ENCODE measurements around the gene AURKB. TPM values are rescaled to one million over a fixed set of nuclear protein-coding genes. Genes with fewer than 3 reads are reported as not detected.

AURKB gene
- total and polyA plus RNA-seq, 4 donors: 2.1 to 5.7 (median 3.7) TPM

- Histone ChIP-seq H3K9ac (ENCODE audit: insufficient read depth in 1 of 2, low read length in 2 of 2) (peak overlapping the region in 1 of 2 donors; percentile 94), H3K27ac (ENCODE audit: low read depth in 1 of 2, low read length in 1 of 2) (peak overlapping the region; percentile 69 to 96), H3K4me3 (no peak overlapping the region), H3K27me3 (ENCODE audit: control insufficient read depth in 3 of 3, insufficient read depth in 3 of 3, low read length in 2 of 3) (no peaks in the 10 kb centered on the region), H3K9me3 (ENCODE audit: control insufficient read depth in 4 of 4, insufficient read depth in 3 of 4, low read length in 3 of 4) (no peaks in the 10 kb centered on the region), H3K36me3 (ENCODE audit: control insufficient read depth in 4 of 4, insufficient read depth in 4 of 4, low read length in 4 of 4) (no peaks in the 10 kb centered on the region), H3K4me1 (ENCODE audit: control insufficient read depth in 5 of 5, insufficient read depth in 5 of 5, low read length in 5 of 5) (peaks cover 9 to 33% (median 15%) of the 10 kb centered on the region in 5 donors)
- DNase-seq (peak; percentile 97 to 99 (median 99)), ATAC-seq (ENCODE audit: insufficient read depth, low FRiP score) (peak; percentile 49)
- WGBS, 2 donors: 0 to 1% methylated on average over 25 of the region's 25 CpGs
- no peak for TF ChIP-seq CTCF (IDR thresholded peaks at IDR 0.05; ENCODE audit: control extremely low read depth, extremely low read depth)
These were observed 22.7 kb downstream of the AURKB start for GRCh38 chr17:8187517-8188262.

GRCh38 chr17:8186787-8187516 is 23.4 kb downstream of the AURKB start:
- Histone ChIP-seq H3K9me3 (ENCODE audit: control insufficient read depth in 4 of 4, insufficient read depth in 3 of 4, low read length in 3 of 4) (no peaks in the 10 kb centered on the region), H3K36me3 (ENCODE audit: control insufficient read depth in 4 of 4, insufficient read depth in 4 of 4, low read length in 4 of 4) (no peaks in the 10 kb centered on the region), H3K27ac (ENCODE audit: low read depth in 1 of 2, low read length in 1 of 2) (peak overlapping the region; percentile 86 to 89), H3K4me1 (ENCODE audit: control insufficient read depth in 5 of 5, insufficient read depth in 5 of 5, low read length in 5 of 5) (peaks cover 6 to 27% (median 12%) of the 10 kb centered on the region in 5 donors), H3K4me3 (peak overlapping the region; percentile 70), H3K27me3 (ENCODE audit: control insufficient read depth in 3 of 3, insufficient read depth in 3 of 3, low read length in 2 of 3) (no peaks in the 10 kb centered on the region), H3K9ac (ENCODE audit: insufficient read depth in 1 of 2, low read length in 2 of 2) (peak overlapping the region in 1 of 2 donors; percentile 96)
- 0% methylated on average over 32 of the region's 32 CpGs for WGBS, 2 donors
- ATAC-seq (ENCODE audit: insufficient read depth, low FRiP score): peak; percentile 42
- peak; percentile 98 to 99 (median 98) for DNase-seq
- TF ChIP-seq CTCF (IDR thresholded peaks at IDR 0.05; ENCODE audit: control extremely low read depth, extremely low read depth): peak; percentile 22

- peaks cover 6 to 23% (median 12%) of the 10 kb centered on the region in 5 donors for H3K4me1 ChIP-seq (ENCODE audit: control insufficient read depth in 5 of 5, insufficient read depth in 5 of 5, low read length in 5 of 5)
These were observed 24.0 kb downstream of the AURKB start for GRCh38 chr17:8186446-8186786.

More at GRCh38 chr17:8186446-8186786, 24.0 kb downstream of the AURKB start:
- ATAC-seq (ENCODE audit: insufficient read depth, low FRiP score) (no peak), DNase-seq (no peak)
- Histone ChIP-seq H3K4me3 (peak overlapping the region; percentile 70), H3K9me3 (ENCODE audit: control insufficient read depth in 4 of 4, insufficient read depth in 3 of 4, low read length in 3 of 4) (no peaks in the 10 kb centered on the region), H3K36me3 (ENCODE audit: control insufficient read depth in 4 of 4, insufficient read depth in 4 of 4, low read length in 4 of 4) (no peaks in the 10 kb centered on the region), H3K9ac (ENCODE audit: insufficient read depth in 1 of 2, low read length in 2 of 2) (peak overlapping the region in 1 of 2 donors; percentile 96), H3K27ac (ENCODE audit: low read depth in 1 of 2, low read length in 1 of 2) (peak overlapping the region; percentile 86 to 89), H3K27me3 (ENCODE audit: control insufficient read depth in 3 of 3, insufficient read depth in 3 of 3, low read length in 2 of 3) (no peaks in the 10 kb centered on the region)
- WGBS, 2 donors: 0% methylated on average over 23 of the region's 23 CpGs
- TF ChIP-seq CTCF (IDR thresholded peaks at IDR 0.05; ENCODE audit: control extremely low read depth, extremely low read depth): no peak
